HG03439 (cell line): ENCODE data around the gene GCLC.
"Not testable (repeated sequence)": the region's sequence is repeated elsewhere in the genome, so short reads cannot be mapped to it uniquely, and the experiment has no call there.

Experiments used
- ATAC-seq: cut with Tn5 transposase; IDR thresholded peaks from one replicate; pipeline ENCODE4 v1.9.1; 2021; ENCODE audit warnings: mild to moderate bottlenecking, moderate library complexity; ENCODE audit not compliant: unreplicated experiment

Gene GCLC

DNA sequence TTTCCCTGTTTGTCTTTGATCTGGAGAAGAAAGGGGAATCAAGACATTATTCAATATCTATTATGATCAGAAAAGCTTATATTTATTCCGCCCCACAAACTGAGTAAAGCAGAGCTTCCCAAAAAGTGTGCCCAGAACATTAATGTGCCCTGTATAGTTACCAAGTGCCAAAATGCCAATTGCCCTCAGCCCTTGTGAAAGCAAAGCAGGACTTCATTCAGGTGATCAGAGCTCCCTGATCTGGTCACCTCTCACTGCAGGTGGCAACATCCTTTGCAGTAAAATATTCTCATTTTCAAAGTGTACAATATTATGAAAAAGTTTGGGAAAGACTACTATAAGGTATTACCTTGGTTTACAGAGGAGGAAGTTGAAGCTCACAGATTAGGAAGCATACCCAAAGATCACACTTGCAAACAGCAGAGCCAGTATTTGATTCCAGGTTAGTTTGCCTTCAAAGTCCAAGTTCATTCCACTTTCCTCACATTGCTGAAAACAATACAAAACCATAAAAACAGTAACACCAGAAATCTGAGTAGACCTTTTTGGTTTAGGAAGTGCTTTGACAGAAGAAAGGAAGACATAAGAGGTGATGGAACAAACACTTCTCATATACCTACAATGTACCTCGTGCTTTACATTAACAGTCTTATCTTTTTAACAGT, 19.6 kb upstream of the GCLC start:
- no peak for ATAC-seq

DNA sequence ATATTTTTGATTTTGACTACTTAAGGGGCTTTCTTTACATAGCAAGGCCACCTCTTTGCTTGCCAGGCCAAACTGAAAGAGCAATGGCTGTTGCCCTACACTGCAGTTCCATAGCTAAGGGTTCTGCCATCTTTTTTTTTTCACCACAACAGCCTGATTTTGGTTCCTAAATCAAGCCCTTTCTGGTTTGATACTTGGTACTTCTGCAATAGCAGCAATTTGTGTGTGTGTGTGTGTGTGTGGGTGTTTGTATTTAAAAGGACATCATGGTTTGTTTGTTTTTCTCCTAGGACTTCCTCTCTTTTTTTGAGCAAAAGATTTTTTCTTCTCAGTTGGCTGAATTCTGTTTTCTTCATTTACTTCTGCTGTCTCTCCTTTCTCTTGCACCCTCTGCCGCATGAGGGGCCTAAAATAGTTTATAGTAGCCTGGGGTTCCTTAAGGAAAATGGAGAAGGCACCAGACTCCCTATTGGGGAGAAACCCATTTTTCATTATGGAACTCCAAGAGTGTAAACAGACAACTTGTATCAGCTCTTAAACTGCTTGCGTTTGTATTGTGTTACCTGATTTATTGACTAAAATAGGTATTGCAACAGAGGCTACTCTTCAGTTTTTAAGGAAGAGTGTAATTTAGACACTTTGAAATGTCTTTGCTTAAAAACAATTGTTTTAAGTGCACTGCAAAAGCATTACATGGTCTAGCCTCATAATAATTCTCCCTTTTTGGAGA, 12.2 kb upstream of the GCLC start:
- no peak for ATAC-seq

GRCh38 chr6:53553600-53553999, 8.7 kb upstream of the GCLC start:
- not testable (repeated sequence) for ATAC-seq

DNA sequence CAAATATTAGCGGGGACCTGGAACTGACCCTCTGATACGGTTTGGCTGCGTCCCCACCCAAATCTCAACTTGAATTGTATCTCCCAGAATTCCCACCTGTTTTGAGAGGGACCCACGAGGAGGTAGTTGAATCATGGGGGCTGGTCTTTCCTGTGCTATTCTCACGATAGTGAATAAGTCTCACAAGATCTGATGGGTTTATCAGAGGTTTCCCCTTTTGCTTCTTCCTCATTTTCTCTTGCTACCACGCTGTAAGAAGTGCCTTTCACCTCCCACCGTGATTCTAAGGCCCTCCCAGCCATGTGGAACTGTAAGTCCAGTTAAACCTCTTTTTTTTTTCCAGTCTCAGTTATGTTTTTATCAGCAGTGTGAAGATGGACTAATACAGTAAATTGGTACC, 6.8 kb upstream of the GCLC start:
- ATAC-seq, result not testable (repeated sequence)

DNA sequence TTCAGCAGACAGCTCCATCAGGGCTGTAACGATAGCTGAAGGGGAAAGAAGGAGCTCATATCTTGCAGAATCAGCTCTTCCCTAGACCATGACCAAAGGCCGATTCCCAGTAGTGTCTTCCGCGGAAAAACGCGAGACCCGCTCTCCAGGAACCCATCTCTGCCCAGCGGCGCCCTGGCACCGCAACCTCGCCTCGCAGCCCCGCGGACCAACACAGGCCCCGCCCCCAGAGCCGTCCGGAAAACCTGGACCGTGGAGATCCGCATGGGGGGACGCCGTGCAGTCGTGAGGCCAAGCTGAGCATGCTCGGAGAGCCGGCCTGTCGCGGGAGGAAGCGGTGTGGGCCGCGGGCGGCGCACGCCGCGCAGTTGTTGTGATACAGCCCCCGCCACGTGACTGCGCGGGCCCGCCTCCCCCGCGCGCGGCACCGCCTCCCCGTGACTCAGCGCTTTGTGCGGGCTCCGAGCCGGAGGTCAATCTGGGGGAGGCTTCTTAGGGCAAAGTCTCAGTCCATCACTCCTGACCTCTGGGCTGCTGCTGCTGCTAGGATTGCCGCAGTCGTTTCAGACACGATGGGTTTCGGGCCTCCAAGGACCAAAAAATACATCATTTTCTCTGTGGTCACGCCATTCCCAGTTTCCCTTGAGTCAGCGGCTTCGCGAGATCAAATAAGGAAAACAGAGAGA, 3.1 kb upstream of the GCLC start:
- ATAC-seq, result peak; percentile 69

DNA sequence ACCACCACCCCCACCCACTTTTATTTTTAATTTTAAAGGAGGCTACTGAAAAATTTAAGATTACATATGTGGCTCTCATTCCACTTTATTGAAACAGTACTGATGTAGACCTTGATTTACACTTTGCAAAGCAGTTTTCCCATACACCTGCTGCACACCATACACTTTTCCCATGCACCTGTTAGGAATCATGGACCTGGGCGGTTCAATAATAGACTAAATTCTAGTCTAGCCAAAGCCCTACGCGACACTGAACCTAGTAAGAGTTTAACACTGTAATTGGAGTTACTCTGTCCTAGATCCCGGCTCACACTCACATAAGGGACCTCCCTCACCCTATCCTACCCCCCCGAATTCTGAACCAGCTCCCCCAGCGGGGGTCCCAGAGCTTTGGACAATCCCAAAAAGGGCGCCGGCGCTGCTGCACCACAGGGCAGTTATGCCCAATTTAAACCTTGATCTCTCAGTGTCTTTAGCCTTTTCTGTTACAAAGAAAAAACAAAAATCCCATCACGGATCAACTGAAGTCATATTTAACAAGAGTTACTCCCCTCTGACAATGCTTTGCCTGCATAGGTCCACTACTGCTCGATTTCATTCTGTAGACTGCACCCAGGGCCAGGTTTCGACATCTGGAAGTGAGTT, 2.4 kb upstream of the GCLC start:
- peak; percentile 2 for ATAC-seq

- no peak for ATAC-seq
Measured at GRCh38 chr6:53546281-53546680, 1.4 kb upstream of the GCLC start.

DNA sequence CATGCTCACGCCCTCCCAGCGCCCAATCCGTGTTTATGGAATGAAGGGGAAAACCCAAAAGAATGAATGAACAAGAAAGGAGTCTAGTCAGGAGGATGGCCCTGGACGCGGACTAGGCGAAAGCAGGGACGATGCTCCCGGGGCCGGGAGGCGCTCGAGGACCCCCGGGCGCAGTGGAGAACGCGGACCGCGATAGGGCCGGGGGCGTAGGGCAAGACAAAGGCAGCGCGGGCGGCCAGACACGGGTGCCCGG, 758 bp downstream of the GCLC start:
- ATAC-seq, result no peak

GRCh38 chr6:53543359-53544216, 1.3 kb downstream of the GCLC start:
- no peak for ATAC-seq

- no peak for ATAC-seq
Measured at GRCh38 chr6:53541900-53542299, 3.0 kb downstream of the GCLC start.

GRCh38 chr6:53540129-53540692, 4.7 kb downstream of the GCLC start:
- ATAC-seq, result no peak

- no peak for ATAC-seq
Measured at GRCh38 chr6:53539561-53539960, 5.3 kb downstream of the GCLC start.

- no peak for ATAC-seq
Measured at GRCh38 chr6:53536561-53536960, 8.3 kb downstream of the GCLC start.

GRCh38 chr6:53532942-53533341, 12.0 kb downstream of the GCLC start:
- ATAC-seq, result no peak

DNA sequence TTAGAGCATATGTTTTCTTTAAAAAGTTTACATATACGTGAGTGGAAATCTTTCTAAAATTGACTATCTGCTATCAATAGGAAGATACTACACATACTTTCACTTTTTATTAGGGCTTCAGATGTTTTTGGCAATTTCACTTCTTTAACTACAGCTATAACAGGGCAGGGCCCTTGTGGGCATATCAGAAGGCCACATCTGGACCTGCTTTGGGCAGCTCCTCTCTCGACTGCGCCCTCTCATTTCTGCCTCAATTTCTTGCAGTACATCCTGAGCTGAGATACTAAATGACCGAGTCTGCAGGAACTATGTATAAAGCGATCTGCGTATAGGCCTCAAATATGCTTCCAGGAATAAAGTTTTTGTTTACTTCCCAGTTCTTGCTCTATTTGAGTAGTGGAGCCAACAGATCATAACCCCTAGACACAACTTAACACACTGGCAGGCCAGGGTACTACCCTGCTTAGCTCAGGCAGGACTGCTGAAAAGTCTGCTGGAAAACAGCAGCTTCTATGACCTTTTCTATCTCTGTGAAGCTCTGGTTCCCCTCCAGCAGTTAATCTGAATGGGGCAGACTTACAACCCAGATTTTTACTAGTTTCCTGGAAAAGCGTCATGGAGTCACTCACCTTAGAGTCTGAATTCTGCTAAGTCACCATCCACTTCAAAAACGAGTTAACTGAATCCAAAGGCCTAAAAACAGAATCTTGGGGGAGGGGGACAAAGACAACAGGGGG, 12.7 kb downstream of the GCLC start:
- ATAC-seq, result no peak

DNA sequence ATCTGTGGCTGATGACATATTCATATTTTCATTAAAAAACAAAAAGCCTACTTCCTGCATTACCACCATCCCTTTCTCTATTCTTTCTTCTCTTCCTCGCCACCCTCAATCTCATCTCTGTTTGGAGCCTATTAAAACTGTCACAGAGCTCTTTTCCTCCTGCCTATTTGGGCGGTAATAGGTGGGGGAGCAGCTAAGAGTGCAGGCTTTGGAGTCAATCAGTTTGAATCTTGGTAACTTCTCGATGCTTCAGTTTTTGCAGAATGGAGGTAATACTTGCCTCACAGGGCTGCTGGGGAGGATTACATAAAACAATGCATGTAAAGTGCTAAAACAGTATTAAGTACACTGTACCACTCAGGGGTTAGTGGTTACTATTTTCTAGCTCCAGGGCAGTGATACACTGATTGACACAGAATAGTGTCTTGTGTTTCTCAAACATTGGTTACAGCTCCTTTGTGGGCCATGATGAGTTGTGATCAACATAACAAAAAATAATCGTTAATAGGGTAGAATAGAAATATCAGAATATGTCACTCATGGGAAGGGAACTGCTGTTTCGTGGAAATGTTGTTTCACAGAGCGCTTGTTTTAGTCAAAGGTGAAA, 14.0 kb downstream of the GCLC start:
- ATAC-seq, result no peak

- ATAC-seq, result no peak
Measured at GRCh38 chr6:53530346-53530745, 14.6 kb downstream of the GCLC start.

DNA sequence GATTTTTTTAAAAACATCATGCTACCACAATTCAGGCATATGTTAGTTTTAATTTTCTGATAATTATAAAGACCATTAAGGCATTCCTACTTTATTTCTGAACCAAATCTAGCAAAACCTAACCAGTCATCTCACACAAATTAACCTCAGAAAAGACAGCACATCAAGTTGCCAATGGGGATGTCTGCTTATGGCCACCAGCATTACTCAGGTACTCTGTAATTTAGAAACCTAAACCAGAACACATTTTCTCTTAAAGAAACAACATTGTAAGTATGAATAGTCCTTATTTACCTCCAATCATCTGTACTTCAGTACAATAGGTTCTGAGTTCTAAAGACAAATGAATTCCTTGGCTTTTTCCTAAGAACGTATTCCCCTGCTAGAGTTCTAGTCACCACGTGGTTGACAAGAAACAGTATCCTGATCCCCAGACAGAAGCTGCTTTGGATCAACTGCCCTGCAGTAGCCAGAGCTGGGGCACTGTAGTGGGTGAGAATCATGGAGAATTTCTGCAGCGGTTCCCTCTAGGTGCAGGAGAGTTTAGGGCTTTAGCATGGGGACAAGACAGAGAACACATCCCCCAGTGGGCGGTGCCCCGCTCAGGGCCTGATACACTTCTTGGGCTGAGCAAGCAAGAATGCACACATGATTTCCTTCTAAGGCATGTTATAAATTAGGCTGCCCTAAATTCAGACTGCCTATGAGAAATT, 15.4 kb downstream of the GCLC start:
- no peak for ATAC-seq

DNA sequence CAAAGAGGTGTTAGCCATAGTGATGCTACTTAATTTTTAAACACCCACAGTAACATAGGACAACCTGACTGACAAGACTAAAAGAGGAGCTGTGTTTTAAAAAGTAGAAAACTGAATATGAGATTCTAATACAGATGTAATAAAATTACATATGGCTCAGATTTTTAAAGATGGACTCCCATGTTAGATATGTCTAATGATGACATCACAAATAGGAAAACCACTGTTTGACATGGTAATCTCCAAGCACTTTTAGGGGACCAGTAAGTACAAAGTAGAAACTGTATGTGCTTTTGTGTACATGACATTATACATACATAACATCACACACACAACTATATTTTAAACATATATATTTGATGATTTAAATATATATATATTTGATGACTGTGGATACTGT, 16.8 kb downstream of the GCLC start:
- ATAC-seq, result no peak
